Activated gamma-delta T cell treated with Interleukin-2 at 50 U/mL for 16 hours (primary cell): ENCODE measurements around the gene BTRC.

Experiments used
- DNase-seq: peaks from one replicate; pipeline ENCODE4 v3.0.0-alpha.2; 2020

BTRC gene

DNA sequence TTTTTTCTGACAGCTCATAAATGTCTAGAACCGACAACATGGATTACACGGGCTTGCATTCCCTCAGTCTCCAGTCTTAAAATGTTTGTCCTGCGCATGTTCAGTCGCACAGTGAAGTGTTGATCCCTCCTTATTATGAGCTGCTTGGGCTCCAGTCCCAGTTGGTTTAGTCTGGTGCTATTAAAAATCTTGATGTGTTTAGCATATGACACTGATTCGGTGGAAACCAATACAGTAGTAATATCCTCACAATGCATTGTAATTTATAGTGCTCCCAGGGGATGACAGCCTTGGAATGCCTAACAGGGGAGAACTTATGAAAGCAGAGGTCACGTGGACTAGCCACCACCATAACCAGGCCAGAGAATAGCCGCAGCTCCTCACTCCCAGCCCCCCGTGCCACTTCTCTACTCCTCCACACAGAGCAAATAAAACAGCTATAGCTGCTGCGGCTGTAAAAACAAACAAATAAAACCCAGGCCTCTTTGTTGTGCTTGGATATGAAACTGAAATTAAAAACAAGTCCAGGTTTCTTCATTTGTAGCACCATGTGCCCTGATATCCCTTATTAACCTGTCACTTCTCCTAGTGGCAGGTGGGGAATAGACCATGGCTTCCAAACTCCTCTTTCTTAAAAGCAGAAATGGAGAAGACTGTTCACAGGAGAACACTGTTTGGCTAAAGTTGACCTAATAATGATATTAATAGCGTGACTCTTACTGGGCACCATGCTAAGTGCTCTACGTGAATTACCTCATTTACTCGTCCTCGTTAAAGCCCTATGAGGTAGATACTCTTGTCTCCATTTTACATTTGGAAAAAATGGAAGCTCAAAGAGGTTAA lies 241.8 kb downstream of the BTRC start:
- DNase-seq = no peak

DNA sequence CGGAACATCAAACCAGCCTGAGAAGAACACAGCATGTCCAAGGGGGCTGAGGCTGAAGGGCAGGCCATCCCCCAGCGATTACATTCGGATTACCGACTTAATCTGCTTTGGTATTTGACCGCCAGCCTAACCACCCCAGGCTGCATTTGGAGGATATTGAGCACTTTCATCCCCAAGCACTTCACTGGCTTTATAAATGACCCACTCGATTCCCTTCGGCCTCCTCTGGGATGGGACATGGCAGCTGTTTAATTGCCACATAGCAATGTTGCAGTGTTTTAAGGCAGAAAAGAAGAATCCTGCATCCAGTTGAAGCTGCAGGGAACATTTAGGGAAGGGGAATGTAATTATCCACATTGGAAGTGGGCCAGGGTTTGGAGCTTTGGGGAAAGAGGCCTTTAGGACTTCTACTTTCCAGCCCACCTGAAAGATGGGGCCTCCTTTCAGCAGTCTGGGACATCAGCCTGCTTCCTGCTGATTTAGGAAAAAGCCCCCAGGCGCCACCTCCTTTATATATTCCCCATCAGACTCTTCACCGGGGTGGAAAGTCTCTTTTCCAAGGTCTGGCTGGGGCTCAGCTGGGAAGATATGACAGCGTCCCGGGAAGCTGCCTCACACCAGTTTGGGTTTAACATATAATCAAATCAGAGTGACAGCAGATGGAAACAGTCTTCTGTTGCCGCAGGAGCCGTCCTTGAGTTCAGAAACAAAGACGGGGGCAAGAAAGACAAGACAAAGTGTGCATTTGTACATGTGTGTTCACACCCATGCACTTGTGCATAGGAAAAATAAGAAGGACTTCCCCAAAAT lies 243.3 kb downstream of the BTRC start:
- DNase-seq = no peak

DNA sequence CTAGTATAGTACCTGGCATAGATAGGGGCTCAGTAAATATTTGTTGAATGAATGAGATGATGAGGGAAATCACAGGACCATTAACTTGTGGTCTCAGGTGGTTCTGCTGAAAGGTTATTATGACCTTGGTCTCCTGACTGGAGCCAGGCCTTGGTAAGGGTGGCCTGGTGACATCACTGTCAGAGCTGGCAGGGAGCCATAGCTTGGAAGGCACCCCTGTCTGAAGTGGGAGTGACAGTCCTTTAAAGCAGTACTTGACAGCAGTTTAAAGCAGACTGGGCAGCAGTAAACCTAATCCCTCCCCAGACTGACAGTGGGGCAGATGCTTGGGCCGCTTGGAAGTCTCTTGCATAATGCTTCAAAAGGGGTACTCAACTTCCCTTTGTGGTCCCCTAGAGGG lies 247.6 kb downstream of the BTRC start:
- no peak for DNase-seq

DNA sequence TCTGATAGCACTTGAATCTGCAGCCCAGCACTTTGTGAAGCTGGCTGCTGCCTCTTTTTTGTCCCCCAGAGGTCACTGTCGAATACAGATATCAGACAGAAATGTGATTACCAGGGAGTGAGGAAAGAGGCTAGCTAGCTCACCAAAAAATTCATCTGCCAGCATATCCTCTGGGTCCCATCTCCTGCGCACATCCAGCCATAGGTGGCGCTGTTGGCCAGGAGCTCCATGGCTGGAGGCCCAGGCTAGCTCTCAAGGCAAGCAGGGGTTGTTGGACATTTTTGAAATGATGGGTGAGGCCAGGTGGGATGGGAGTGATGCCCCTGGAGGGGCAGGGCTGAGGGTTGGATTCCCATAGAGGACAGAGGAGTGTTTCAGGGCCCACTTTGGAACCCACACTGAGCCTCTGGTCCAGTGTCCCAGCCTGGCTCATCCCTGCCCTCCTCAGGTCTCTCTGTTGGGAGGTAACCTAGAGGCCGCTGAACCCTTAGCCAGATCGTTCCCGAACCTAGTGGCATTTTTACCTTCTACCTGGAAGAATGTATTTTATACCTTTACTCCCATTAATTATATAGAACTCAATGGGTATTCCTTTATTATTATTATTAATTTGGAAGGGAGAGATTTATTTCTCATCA lies 248.9 kb downstream of the BTRC start:
- DNase-seq = peak; percentile 12
